HEK293 (cell line): ENCODE data around the gene CACTIN.

ENCODE experiments used
- PBX3 ChIP-seq: sonication (generic); formaldehyde crosslinking; IDR thresholded peaks from 2 replicates; pipeline ENCODE4 v1.8.1; 2022; ENCODE audit warnings: mild to moderate bottlenecking, moderate library complexity, missing genetic modification reagents
- ZFP37 ChIP-seq: fragments of 450-650 bp; formaldehyde crosslinking; IDR thresholded peaks from 2 replicates; pipeline ENCODE4 v1.5.1; 2016; ENCODE audit warnings: missing biosample characterization, missing genetic modification characterization
- ZNF423 ChIP-seq: fragments of 450-650 bp; formaldehyde crosslinking; IDR thresholded peaks from 2 replicates; pipeline ENCODE4 v1.5.1; 2016; ENCODE audit warnings: missing biosample characterization, missing genetic modification characterization
- ZNF529 ChIP-seq: fragments of 450-650 bp; formaldehyde crosslinking; IDR thresholded peaks from 2 replicates; pipeline ENCODE4 v1.5.1; 2017; ENCODE audit warnings: missing genetic modification characterization, missing biosample characterization; ENCODE audit not compliant: insufficient replicate concordance
- ZNF785 ChIP-seq: fragments of 450-650 bp; formaldehyde crosslinking; IDR thresholded peaks from 2 replicates; pipeline ENCODE4 v1.5.1; 2016; ENCODE audit warnings: missing biosample characterization, missing genetic modification characterization
- TF ChIP-seq, protein P1 (sequence below): fragments of 450-650 bp; formaldehyde crosslinking; IDR thresholded peaks from 2 replicates; pipeline ENCODE4 v1.5.1; 2016; ENCODE audit warnings: missing biosample characterization, missing genetic modification characterization

- TF ChIP-seq ZNF785 (tag by site-specific recombination) (no peak), PBX3 (no peak), ZNF423 (tag by site-specific recombination) (peak; percentile 89), ZFP37 (no peak), ZNF529 (no peak)
- TF ChIP-seq, protein P1, sequence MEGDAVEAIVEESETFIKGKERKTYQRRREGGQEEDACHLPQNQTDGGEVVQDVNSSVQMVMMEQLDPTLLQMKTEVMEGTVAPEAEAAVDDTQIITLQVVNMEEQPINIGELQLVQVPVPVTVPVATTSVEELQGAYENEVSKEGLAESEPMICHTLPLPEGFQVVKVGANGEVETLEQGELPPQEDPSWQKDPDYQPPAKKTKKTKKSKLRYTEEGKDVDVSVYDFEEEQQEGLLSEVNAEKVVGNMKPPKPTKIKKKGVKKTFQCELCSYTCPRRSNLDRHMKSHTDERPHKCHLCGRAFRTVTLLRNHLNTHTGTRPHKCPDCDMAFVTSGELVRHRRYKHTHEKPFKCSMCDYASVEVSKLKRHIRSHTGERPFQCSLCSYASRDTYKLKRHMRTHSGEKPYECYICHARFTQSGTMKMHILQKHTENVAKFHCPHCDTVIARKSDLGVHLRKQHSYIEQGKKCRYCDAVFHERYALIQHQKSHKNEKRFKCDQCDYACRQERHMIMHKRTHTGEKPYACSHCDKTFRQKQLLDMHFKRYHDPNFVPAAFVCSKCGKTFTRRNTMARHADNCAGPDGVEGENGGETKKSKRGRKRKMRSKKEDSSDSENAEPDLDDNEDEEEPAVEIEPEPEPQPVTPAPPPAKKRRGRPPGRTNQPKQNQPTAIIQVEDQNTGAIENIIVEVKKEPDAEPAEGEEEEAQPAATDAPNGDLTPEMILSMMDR (tag by site-specific recombination): no peak
These were observed 19.8 kb downstream of the CACTIN start, which contains the start of gene TBXA2R for GRCh38 chr19:3606690-3607289.
